HG02588 (cell line): ENCODE results near the gene NEDD8.

Source experiments
- ATAC-seq: cut with Tn5 transposase; IDR thresholded peaks from one replicate; pipeline ENCODE4 v1.9.1; 2021; ENCODE audit warnings: mild to moderate bottlenecking, moderate library complexity; ENCODE audit not compliant: unreplicated experiment

The NEDD8 gene

DNA sequence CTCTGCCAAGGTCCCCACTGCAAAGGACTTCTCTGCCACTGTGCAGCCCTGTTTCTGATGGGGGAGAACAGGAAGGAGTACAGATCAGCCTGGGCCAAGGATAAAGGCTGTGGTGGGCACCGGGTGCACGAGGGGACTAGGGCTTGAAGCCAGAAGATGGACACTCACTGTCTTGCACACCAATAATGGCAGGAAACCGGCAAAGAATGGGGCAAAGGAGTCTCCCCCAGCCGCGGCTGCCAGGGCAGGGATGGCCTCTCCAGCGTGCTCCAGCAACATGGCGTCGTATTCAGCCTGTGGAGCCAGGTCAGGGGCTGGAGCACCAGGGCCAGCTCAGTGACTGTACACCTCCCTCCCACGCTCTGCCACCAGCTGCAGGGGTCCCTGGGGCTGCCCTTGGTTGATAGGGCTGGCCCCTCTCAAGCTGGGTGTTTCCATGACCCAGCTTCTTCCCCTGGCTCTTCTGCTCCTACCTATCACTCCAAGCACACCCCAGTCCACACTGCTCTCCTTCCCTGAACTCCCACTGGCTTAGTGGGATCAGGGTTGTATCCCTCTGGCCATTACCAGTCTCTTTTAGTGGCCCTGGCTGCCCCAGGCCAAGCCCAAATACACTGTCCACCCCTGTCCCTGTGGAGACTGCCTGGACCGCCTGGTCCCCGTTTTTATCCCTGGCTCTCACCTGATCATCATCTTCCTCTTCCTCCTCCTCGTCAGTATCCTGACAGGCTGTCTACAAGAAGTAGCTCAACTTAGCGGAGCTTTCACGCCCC, 49.9 kb downstream of the NEDD8 start:
- ATAC-seq, result no peak

- ATAC-seq, result no peak
Measured at GRCh38 chr14:24181371-24182077, 50.6 kb downstream of the NEDD8 start.

DNA sequence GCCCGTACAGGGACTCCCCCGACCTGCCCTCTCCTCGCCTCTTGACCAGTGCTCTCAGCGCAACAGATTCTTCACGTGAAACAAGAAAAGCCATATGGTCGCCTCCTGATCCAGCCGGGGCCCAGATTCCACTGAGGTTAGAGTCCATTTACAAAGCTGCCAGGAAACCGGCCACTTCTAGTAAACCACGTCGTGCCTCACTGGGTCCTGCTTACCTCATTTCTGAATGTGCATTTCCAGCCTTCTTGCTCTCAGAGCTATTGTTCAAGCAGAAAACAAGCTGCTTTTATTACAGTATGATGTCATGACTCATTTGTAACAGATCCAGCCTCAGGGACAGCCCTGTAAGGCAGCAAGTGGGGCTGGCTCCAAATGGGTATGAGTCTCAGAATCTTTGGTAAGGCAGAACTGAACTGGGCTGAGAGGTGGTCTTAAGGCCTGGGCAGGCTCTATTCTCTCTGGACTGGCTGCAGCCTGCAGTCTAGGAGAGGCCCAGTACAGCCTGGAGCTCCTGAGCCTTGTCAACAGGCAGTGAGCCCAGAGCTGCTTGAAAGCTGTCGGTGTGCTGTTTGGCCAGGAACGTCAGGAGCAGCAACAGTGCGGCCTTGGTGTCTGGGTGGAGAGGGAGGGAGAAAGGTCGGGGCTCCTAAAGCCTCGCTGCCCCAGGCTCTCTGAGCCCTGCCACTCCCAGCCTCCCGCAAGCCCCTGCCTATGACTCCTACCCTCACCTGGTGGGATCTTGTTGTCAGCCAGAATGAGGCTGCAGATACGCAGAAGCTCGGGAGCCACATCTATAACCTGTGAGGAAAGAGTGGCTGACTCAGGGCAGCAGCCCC, 52.0 kb downstream of the NEDD8 start:
- no peak for ATAC-seq

DNA sequence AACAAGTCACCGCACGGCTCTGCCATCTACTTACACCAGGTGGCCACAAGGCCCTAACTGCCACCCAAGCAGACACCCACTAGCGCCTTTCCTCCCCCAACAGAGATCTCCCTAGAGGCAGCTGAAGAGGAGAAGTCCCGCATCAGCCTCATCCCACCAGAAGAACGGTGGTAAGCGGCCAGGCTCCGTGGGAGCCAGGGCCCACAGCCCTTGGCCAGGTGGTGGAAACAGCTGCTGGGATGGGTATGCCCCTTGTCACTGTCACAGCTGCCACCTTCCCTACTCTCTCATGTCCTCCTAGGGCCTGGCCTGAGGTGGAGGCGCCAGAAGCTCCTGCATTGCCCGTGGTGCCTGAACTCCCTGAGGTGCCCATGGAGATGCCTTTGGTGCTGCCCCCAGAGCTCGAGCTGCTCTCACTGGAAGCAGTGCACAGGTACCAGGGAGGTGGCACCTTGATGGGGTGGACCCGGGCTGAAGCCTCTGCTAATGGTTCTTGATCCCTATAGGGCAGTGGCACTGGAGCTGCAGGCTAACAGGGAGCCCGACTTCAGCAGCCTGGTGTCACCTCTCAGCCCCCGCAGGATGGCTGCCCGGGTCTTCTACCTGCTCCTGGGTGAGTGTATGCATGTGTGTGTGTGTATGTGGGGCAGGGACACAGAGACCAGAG, 52.7 kb downstream of the NEDD8 start:
- ATAC-seq, result no peak

- no peak for ATAC-seq
Measured at GRCh38 chr14:24178399-24179178, 53.6 kb downstream of the NEDD8 start.

- no peak for ATAC-seq
Measured at GRCh38 chr14:24177891-24178290, 54.3 kb downstream of the NEDD8 start.

DNA sequence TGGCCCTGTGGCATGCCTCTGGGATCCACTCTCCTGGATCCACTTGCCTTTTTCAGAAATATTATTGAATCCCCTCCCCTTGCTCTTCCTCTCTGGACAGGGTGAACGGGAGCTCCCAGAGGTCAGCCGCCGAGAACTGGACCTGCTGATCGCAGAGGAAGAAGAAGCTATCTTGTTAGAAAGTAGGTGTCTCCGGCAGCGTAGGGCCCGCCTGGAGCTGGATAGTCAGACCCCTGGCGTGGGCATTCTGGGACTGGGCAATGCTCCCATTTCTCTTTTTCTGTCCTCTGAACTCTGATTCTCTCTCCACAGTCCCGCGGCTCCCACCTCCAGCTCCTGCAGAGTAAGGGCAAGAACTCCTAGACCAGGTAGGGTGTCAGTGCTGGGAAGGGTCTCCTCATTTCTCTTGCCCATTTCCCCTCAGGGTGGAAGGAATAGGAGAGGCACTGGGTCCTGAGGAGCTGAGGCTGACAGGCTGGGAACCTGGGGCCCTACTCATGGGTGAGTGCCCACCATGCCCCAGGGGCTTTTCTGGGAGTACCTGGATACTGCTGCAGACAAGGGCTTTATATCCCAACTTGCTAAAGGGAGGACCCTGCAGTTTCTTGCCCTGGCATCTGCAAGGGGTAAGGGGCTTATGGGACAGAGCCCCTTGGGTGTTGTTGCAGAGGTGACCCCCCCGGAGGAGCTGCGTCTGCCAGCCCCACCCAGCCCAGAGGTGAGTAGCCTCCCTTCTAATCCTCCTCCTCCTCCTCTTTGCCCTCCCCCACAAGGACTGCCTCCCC, 54.9 kb downstream of the NEDD8 start:
- no peak for ATAC-seq

GRCh38 chr14:24176599-24176998, 55.6 kb downstream of the NEDD8 start:
- no peak for ATAC-seq

- no peak for ATAC-seq
Measured at GRCh38 chr14:24172871-24173281, 59.3 kb downstream of the NEDD8 start.

- ATAC-seq, result no peak
Measured at GRCh38 chr14:24172261-24172860, 59.8 kb downstream of the NEDD8 start.

GRCh38 chr14:24171422-24172260, 60.5 kb downstream of the NEDD8 start, which contains the start of gene REC8:
REC8 (plus strand) TSS chr14:24172080; CDS start chr14:24172553, 473 bp downstream.
- peak; percentile 83 for ATAC-seq

DNA sequence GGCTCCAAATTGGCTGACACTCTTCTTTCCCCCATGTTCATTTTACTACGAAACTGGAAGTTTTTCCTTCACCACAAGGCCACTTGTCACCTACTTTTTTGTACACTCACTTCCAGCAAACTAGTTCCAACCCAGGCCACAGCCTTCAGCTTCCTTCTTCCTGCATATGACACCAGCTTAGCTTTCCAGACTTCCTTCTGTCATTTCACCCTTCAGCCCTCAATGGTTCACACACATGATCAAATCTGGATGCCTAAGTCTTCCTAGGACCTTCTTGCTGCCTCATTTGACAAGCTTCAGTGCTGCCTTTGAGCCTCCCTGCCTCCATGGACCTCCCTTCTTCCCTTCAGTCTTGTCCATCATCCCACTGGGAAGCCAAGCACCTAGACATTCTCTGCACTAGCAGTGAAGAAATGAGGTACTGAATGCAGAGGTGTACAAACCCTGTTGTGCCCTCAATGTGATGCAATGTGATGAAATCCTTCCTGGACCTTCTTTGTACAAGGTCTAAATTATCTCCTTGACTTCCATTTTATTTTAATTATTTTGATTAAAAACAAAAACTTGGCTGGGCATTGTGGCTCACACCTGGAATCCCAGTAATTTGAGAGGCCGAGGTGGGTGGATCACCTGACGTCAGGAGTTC, 64.6 kb downstream of the NEDD8 start:
- no peak for ATAC-seq
